K562 (cell line): ENCODE results near the gene AHCYL1.

Experiments used
- CEBPB ChIP-seq: fragments of 450-650 bp; IDR thresholded peaks from 2 replicates; pipeline ENCODE4 v1.6.1; 2016; ENCODE audit warnings: missing genetic modification characterization, missing compliant biosample characterization
- CTCF ChIP-seq, 3 experiments: IDR thresholded peaks in 2 of 3; conservative IDR thresholded peaks in 1 of 3; 2 replicates each; pipeline ENCODE4 v1.5.1; 2011 to 2012; ENCODE audit warnings: low read length in 3 of 3, mild to moderate bottlenecking in 3 of 3, control low read depth in 2 of 3, improper control_type of control experiment in 1 of 3, inconsistent platforms in 1 of 3, low read depth in 1 of 3, mixed read lengths in 1 of 3, moderate library complexity in 1 of 3; ENCODE audit not compliant: insufficient read depth in 2 of 3
- ESRRA ChIP-seq: fragments of 450-650 bp; IDR thresholded peaks from 2 replicates; pipeline ENCODE4 v1.6.1; 2014; ENCODE audit warnings: low read depth, mild to moderate bottlenecking, moderate library complexity, borderline replicate concordance
- MEF2D ChIP-seq: conservative IDR thresholded peaks from 2 replicates; pipeline ENCODE4 v1.6.1; 2016; ENCODE audit warnings: low read depth, missing genetic modification characterization, missing compliant biosample characterization
- PHF8 ChIP-seq: fragments of 200-600 bp; sonication (generic); IDR thresholded peaks from 2 replicates; pipeline ENCODE4 v1.6.1; 2012; ENCODE audit warnings: mixed run types, mild to moderate bottlenecking, inconsistent platforms, low read length, moderate library complexity, borderline replicate concordance
- POLR2A ChIP-seq: fragments of 450-650 bp; conservative IDR thresholded peaks from 2 replicates; pipeline ENCODE4 v1.6.1; 2016
- RCOR1 ChIP-seq, 2 experiments: IDR thresholded peaks; 2 replicates each; pipeline ENCODE4 v1.6.1; 2012; ENCODE audit warnings: low read depth in 2 of 2, low read length in 2 of 2, borderline replicate concordance in 1 of 2, improper control_type of control experiment in 1 of 2
- TAF1 ChIP-seq: IDR thresholded peaks from 2 replicates; pipeline ENCODE4 v1.6.1; 2011; ENCODE audit warnings: mild to moderate bottlenecking, low read length, moderate library complexity; ENCODE audit not compliant: insufficient read depth, control insufficient read depth, severe bottlenecking; ENCODE audit errors: extremely low read depth
- TGIF2 ChIP-seq: sonication (generic); formaldehyde crosslinking; IDR thresholded peaks from 2 replicates; pipeline ENCODE4 v1.8.1; 2022; ENCODE audit warnings: mild to moderate bottlenecking, missing genetic modification reagents, moderate library complexity
- ZEB2 ChIP-seq: fragments of 450-650 bp; IDR thresholded peaks from 2 replicates; pipeline ENCODE4 v1.6.1; 2016
- ZFP36 ChIP-seq: fragments of 150-350 bp; IDR thresholded peaks from 2 replicates; pipeline ENCODE4 v1.6.1; 2018; ENCODE audit warnings: low read length, low read depth; ENCODE audit not compliant: partially characterized antibody
- ZKSCAN8 ChIP-seq: fragments of 200-800 bp; sonication (Bioruptor generic); IDR thresholded peaks from 2 replicates; pipeline ENCODE4 v1.6.1; 2016; ENCODE audit warnings: missing genetic modification characterization, missing compliant biosample characterization
- TF ChIP-seq, protein P1 (sequence below): sonication (generic); formaldehyde crosslinking; IDR thresholded peaks from 2 replicates; pipeline ENCODE4 v1.5.0; 2020; ENCODE audit warnings: missing genetic modification reagents
- TF ChIP-seq, protein P2 (sequence below), 3 experiments: fragments of 200-800 bp in 1 of 3; sonication (Bioruptor generic) in 1 of 3; sonication (generic) in 1 of 3; formaldehyde crosslinking in 1 of 3; IDR thresholded peaks; 2 replicates each; pipeline versions ENCODE4 v1.6.1 to v1.8.0; 2016 to 2022; ENCODE audit warnings: mild to moderate bottlenecking in 2 of 3, missing compliant biosample characterization in 2 of 3, missing genetic modification characterization in 2 of 3, missing genetic modification reagents in 1 of 3

DNA sequence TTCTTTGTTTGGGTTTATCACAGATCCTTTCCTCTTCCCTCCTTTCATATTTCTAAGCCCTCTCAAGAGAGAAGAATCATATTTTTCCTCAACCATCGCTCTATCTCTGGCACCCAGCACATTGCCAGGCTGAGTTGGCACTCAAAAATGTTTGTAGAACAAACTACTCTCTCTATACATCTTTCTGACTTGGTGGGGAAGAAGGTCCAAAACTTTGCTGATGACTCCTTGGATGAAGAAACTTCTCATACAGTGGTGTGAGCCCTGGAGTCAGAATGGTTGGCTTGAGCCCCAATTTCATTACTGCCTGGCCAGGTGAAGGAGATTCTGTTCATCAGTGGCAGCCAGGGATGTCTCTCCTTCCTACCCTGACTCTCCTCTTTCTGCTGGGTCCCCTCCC, 74.0 kb downstream of the AHCYL1 start:
- TF ChIP-seq POLR2A (no peak), ZFP36 (no peak), TAF1 (no peak), MEF2D (tag) (no peak), PHF8 (no peak), RCOR1 (IDR thresholded peaks at IDR 0.05; ENCODE audit: borderline replicate concordance in 1 of 2, low read depth in 2 of 2, low read length in 2 of 2) (no peak), ZKSCAN8 (no peak), CTCF (IDR thresholded peaks at IDR 0.05 in 2 of 3, conservative IDR thresholded peaks at IDR 0.05 in 1 of 3; ENCODE audit: insufficient read depth in 2 of 3, low read depth in 1 of 3, low read length in 3 of 3) (no peak), TGIF2 (CRISPR knock-in tag) (no peak), ZEB2 (no peak), ESRRA (no peak), CEBPB (tag) (no peak)
- TF ChIP-seq, protein P1, sequence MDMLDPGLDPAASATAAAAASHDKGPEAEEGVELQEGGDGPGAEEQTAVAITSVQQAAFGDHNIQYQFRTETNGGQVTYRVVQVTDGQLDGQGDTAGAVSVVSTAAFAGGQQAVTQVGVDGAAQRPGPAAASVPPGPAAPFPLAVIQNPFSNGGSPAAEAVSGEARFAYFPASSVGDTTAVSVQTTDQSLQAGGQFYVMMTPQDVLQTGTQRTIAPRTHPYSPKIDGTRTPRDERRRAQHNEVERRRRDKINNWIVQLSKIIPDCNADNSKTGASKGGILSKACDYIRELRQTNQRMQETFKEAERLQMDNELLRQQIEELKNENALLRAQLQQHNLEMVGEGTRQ: no peak
- TF ChIP-seq, protein P2, sequence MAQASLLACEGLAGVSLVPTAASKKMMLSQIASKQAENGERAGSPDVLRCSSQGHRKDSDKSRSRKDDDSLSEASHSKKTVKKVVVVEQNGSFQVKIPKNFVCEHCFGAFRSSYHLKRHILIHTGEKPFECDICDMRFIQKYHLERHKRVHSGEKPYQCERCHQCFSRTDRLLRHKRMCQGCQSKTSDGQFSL (CRISPR knock-in tag; IDR thresholded peaks at IDR 0.05): no peak
- TF ChIP-seq, protein P2 (tag; IDR thresholded peaks at IDR 0.05): no peak
